IPS-NIHi11 (cell line): ENCODE measurements around the gene C11orf98.
"Not testable (repeated sequence)": the region's sequence is repeated elsewhere in the genome, so short reads cannot be mapped to it uniquely, and the experiment has no call there.

Experiments
- DNase-seq: peaks from one replicate; pipeline ENCODE4 v3.0.0; 2012; ENCODE audit warnings: mixed read lengths, low spot score

Gene C11orf98

DNA sequence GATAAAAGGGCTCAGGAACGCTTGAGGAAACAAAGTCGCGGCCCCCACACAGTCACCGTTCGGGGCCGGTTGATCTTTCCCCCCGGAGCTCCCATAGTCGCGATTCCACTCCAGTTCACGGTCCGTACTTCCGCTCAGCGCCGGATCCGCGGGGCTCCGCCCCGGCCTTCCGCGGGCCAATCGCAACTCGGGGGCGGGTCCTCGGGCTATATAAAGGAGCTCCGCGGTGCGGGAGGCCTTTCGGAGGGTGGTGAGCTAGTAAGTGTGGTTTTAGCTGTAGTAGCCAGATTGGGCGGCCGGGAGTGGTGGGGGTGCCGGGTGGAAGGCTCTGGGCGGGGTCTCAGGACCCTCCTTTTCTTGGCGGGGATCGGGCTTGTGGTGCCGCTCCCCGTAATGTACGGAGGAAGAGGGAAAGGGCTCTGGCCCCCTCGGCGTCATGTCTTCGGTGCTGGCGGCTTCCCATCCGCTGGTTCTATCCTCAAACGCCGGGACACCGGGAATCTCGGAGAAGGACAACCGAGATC is at the start of gene C11orf98, which contains the start of gene CSKMT:
C11orf98 (minus strand) TSS at position 136 of the 524 bp plus-strand sequence; CDS start at position 95, 41 bp downstream.
CSKMT (plus strand) TSS at position 238 of the 524 bp plus-strand sequence. CDS start 568 bp downstream, outside the sequence.
- peak; percentile 97 for DNase-seq

GRCh38 chr11:62713343-62713742 is 48.3 kb upstream of the C11orf98 start:
- no peak for DNase-seq

- DNase-seq, result no peak
Measured at GRCh38 chr11:62712861-62713260, 47.9 kb upstream of the C11orf98 start.

- DNase-seq, result no peak
Measured at GRCh38 chr11:62712276-62712812, 47.3 kb upstream of the C11orf98 start.

DNA sequence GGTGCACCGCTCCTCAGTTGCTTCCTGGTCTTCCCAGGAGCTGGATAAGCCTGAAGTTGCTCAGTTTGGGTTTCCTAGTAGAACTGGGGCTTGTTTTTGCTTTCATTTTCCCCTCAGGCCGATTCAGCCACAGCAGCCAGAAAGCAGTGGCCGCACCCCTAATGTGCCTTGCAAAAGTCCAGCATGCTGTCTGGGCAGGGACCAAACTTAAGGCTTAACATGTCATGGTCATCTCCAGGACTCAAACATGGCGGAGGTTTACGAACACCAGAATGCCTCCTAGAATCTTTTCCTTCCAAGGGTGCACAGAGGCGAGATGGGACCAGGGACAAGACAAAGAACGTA is 45.0 kb upstream of the C11orf98 start:
- no peak for DNase-seq

GRCh38 chr11:62709247-62710000 is 44.4 kb upstream of the C11orf98 start:
- DNase-seq, result peak; percentile 81

DNA sequence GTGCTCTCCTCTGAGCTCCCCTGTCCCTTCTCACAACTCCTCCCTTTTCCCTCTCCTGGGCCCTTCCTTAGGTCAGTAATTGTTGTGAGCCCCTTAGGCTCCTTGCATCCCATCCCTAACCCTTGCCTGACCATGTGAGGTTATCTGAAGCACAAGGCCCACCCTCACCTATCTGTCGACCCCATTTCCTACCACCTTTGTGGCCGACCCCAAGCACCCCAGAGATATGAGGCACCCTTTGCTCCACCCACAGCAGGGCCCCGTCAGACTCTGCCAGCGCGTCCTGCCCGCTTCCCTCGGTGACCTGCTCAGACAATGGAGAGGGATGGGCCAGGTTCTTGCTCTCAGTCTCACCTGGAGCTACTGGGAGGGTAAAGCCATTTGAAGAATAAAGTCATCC is 43.8 kb upstream of the C11orf98 start:
- DNase-seq, result no peak

DNA sequence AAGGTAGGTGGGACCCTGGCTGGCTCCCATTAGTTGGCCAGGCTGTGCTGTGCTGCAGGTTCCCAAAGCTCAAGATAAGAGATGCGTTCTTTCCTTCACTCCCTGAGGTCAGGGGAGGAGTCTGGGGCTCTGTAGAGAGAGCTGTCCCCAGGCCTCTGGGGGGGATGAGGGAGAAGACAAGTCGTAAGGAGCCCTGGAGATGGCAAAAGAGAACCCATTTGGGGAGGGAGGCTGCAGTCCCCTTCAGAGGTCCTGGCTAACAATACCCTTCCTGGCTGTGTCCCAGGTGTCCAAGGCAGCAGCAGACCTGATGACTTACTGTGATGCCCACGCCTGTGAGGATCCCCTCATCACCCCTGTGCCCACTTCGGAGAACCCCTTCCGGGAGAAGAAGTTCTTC is 43.4 kb upstream of the C11orf98 start:
- DNase-seq, result no peak

DNA sequence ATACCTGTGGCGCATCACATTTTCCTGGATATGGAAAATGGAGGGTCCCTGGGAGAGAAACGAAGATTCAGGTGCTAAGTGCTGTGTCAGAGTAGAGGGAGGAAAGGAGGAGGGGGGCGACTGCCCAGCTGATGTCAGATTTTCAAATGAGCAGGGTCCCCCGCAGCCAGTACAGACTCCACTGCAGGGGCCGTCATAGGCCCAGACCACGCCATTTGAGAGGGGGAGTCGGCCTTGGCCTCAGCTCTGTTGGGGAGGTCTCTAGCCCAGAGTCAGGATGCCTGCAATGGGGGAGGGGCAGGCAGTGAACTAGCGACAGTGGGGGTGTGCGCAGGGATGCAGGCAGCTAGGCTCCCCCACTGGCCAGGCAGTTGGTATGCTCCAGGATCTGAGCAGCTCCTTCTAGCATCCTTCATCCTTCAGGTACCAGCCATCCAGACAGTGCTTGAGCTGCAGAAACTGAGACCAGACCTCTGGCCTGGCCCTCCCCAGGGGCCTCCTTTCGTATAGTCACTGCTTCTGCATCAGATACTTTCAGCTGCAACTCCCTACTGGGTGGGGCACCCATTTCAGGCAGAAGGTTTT is 42.4 kb upstream of the C11orf98 start, which contains the start of the genes BSCL2 and GNG3:
BSCL2 (minus strand) TSS at position 148 of the 585 bp plus-strand sequence. CDS start 229 bp downstream, outside the sequence.
GNG3 (plus strand) TSS at position 400 of the 585 bp plus-strand sequence. CDS start 620 bp downstream, outside the sequence.
- peak; percentile 73 for DNase-seq

DNA sequence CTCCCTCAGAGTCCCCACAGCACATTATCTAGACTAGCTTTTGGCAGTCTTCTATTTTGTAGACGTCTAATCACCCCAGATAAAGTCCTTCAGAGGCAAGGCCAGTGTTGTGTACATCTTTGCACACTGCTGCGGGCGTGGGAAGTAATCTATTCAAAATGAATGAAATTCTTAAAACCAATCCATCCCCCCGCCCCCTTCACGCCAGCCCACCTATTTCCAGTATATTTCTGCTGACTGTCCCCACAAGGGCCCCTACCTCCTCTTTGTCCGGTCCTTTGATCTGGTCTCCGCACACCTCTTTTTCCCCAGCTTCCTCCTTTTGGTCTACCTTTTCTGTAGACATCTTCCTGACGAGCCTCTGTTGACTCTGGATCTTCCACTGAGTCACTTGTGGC is 41.8 kb upstream of the C11orf98 start:
- DNase-seq, result no peak

GRCh38 chr11:62705880-62706849 is 41.2 kb upstream of the C11orf98 start:
- peak; percentile 95 for DNase-seq

DNA sequence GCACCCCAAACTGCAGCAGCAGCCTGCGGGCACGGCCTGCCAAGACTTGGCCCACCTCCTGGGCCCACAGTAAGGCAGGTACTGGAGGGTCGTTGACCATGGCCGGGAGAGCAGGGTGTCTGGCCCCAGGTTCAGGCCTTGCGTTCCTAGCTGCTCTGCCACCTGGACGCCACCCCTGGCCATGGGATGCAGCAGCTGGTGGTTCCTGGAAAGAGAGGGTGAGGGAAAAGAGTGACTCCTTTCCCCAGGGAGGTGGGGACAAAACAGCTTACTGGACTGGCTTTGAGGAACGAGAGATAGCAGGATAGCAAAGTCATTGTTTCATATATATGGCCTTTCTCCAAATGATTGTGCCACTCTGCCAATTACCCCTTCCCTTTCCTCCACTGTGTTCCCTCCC is 40.4 kb upstream of the C11orf98 start:
- no peak for DNase-seq

- not testable (repeated sequence) for DNase-seq
Measured at GRCh38 chr11:62703921-62704320, 38.9 kb upstream of the C11orf98 start.

DNA sequence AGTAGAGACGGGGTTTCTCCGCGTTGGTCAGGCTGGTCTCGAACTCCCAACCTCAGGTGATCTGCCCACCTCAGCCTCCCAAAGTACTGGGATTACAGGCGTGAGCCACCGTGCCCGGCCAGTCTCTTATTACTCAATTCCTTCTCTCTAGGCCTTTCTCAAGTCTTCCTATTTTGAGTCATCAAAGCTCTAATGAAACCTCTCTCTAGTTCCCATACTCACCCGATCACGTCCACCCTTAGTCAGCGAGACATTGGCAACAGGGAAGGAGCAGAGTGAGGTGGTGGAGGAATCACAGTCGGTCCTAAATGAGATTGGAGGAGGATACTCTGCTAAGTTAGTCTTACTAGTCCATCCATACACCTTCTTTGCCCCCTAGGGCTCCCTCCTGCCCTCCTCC is 37.2 kb upstream of the C11orf98 start:
- DNase-seq, result no peak

DNA sequence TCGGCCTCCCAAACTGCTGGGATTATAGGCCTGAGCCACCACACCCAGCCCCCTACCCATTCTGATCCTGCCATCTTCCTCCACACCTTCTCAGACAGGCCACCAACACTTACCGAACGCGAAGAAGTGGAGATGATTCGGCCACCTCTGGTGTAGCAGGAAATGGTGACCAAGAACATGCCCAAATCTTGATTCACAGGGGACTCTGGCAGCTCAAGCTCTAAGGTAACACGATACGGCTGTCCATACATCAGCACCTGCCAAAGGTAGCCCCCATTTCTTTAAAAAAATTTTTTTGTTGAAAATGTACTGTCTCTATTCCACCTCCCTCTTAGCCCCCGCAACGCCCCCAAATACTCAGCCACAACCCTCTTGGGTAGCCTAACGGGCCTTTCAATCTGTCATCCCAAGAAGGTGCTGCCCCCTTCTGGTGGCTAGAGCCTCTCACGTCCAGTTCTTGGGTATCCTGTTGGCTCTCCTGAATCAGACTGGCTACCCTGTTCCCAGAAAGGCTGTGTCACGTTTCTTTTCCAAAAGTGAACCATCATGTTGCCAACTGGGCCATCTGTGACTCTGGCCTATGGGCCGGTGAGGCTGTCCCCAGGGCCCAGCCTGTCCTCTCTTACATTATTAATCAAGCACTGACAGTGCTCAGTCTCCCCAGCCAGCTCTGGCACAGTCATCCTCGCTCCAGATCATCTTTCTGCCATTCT is 29.6 kb upstream of the C11orf98 start:
- DNase-seq, result peak; percentile 81

DNA sequence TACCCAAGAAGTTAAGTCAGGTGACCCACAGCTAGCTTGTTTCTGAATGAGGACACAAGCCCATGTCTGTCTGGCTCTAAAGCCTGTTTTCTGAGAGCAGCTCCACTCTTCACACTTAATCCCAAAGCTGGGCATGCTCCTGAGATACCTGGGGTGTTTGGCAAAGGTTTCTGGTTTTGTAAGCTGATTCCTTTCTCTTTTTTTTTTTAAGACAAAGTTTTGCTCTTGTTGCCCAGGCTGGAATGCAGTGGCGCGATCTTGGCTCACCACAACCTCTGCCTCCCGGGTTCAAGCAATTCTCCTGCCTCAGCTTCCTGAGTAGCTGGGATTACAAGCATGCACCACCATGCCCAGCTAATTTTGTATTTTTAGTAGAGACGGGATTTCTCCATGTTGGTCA is 28.6 kb upstream of the C11orf98 start:
- not testable (repeated sequence) for DNase-seq

DNA sequence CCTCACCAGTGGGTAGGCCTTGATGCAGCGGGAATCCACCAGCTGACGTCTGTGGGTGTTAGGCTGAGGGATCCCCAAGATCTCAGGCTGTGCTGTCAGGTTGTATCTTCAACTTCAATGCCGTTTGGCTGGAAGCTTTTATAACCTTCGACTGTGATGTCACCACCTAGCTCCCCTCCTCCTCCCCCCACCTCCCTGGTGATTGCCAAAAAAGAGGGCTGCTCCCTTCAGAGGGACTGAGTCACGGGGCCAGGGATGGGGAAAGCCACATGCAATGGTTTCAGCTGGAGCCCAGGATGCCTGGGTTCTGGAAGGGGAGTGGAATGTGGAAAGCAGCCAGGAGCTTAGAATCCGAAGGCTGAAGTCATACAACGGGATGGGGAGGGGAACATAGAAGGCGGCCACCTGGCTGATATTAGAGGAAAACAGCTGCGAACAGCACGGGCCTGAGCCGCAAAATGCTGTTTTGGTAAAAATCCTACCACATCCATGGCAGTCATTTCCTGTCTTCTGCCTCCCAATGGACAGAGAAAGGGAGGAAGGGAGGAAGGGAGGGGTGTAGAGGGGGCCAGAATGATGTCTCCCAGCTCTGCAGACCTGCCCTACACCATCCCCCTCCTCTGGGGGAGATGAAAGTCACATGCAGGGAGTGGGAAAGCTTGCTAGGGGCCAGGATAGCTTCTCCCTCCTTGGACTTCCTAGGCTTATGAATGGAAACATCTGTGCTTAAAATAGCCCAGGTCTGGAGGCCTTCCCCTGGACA is 24.6 kb upstream of the C11orf98 start, which contains the start of gene LRRN4CL:
LRRN4CL (minus strand) TSS at position 110 of the 763 bp plus-strand sequence. CDS start 1,022 bp downstream, outside the sequence.
- DNase-seq, result no peak

GRCh38 chr11:62688491-62688890 is 23.5 kb upstream of the C11orf98 start:
- DNase-seq, result no peak

GRCh38 chr11:62687508-62688396 is 22.7 kb upstream of the C11orf98 start:
- no peak for DNase-seq
